Neuronal stem cell (in vitro differentiated cells): ENCODE measurements around the gene HGD.

Experiments used
- DNase-seq: peaks from one replicate; pipeline ENCODE4 v3.0.0-alpha.2; 2013; ENCODE audit warnings: low spot score
- H2AFZ ChIP-seq: one replicate; pipeline ENCODE4 v1.6.1; 2013; ENCODE audit warnings: mild to moderate bottlenecking, low read length, inconsistent platforms
- H2AK5ac ChIP-seq: 2 replicates; pipeline ENCODE4 v1.6.1; 2013; ENCODE audit warnings: low read depth, mild to moderate bottlenecking, inconsistent platforms, low read length, moderate library complexity, mixed read lengths
- H2BK120ac ChIP-seq: 2 replicates; pipeline ENCODE4 v1.6.1; 2013; ENCODE audit warnings: low read depth, mild to moderate bottlenecking, inconsistent platforms, low read length, moderate library complexity, mixed read lengths
- H2BK12ac ChIP-seq: one replicate; pipeline ENCODE4 v1.6.1; 2013; ENCODE audit warnings: low read length, inconsistent platforms
- H2BK15ac ChIP-seq: 2 replicates; pipeline ENCODE4 v1.6.1; 2013; ENCODE audit warnings: mild to moderate bottlenecking, low read length, inconsistent platforms, mixed read lengths
- H2BK5ac ChIP-seq: one replicate; pipeline ENCODE4 v1.6.1; 2013; ENCODE audit warnings: inconsistent platforms, mild to moderate bottlenecking, low read length, moderate library complexity
- H3K14ac ChIP-seq: one replicate; pipeline ENCODE4 v1.6.1; 2013; ENCODE audit warnings: low read length, inconsistent platforms
- H3K18ac ChIP-seq: 2 replicates; pipeline ENCODE4 v1.6.1; 2013; ENCODE audit warnings: low read length, inconsistent platforms
- H3K23ac ChIP-seq: 2 replicates; pipeline ENCODE4 v1.6.1; 2013; ENCODE audit warnings: low read depth, mild to moderate bottlenecking, mixed read lengths, low read length, inconsistent platforms; ENCODE audit not compliant: poor library complexity
- H3K27ac ChIP-seq: replicated peaks from 3 replicates; pipeline ENCODE4 v1.5.1; 2013; ENCODE audit warnings: low read length, inconsistent platforms
- H3K27me3 ChIP-seq, 3 experiments: 2 replicates each; pipeline ENCODE4 v1.6.1; 2013; ENCODE audit warnings: low read length in 3 of 3, mild to moderate bottlenecking in 2 of 3, inconsistent platforms in 1 of 3, low read depth in 1 of 3, mixed read lengths in 1 of 3, moderate library complexity in 1 of 3; ENCODE audit not compliant: control insufficient read depth in 3 of 3, insufficient read depth in 3 of 3
- H3K36me3 ChIP-seq, 2 donors: replicated peaks in 1 of 2; 2 replicates each; pipeline ENCODE4 v1.6.1; 2013; ENCODE audit warnings: low read length in 2 of 2; ENCODE audit not compliant: control insufficient read depth in 2 of 2, insufficient read depth in 2 of 2
- H3K4ac ChIP-seq: 2 replicates; pipeline ENCODE4 v1.6.1; 2013; ENCODE audit warnings: inconsistent platforms, mild to moderate bottlenecking, low read length, moderate library complexity
- H3K4me1 ChIP-seq, 2 donors: 1 replicate in 1 of 2; 2 replicates in 1 of 2; pipeline ENCODE4 v1.6.1; 2013; ENCODE audit warnings: low read length in 2 of 2, low read depth in 1 of 2; ENCODE audit not compliant: control insufficient read depth in 2 of 2, insufficient read depth in 1 of 2
- H3K4me2 ChIP-seq: one replicate; pipeline ENCODE4 v1.6.1; 2013; ENCODE audit warnings: mild to moderate bottlenecking, low read length, inconsistent platforms; ENCODE audit not compliant: insufficient read depth, poor library complexity, severe bottlenecking
- H3K4me3 ChIP-seq, 2 donors: 2 replicates each; pipeline ENCODE4 v1.5.1; 2013; ENCODE audit warnings: low read length in 2 of 2, mild to moderate bottlenecking in 2 of 2, inconsistent platforms in 1 of 2, moderate library complexity in 1 of 2
- H3K79me1 ChIP-seq: one replicate; pipeline ENCODE4 v1.6.1; 2013; ENCODE audit warnings: low read depth, mild to moderate bottlenecking, inconsistent platforms, low read length, moderate library complexity
- H3K9ac ChIP-seq: one replicate; pipeline ENCODE4 v1.6.1; 2013; ENCODE audit warnings: mild to moderate bottlenecking, low read depth, low read length, inconsistent platforms; ENCODE audit not compliant: poor library complexity
- H3K9me3 ChIP-seq, 2 donors: replicated peaks in 1 of 2; 2 replicates each; pipeline versions ENCODE3 to v1.6.1; 2013; ENCODE audit warnings: low read length in 2 of 2, mild to moderate bottlenecking in 2 of 2, inconsistent platforms in 1 of 2, low read depth in 1 of 2, mixed read lengths in 1 of 2, moderate library complexity in 1 of 2; ENCODE audit not compliant: control insufficient read depth in 2 of 2, insufficient read depth in 1 of 2
- H4K8ac ChIP-seq: one replicate; pipeline ENCODE4 v1.6.1; 2013; ENCODE audit warnings: low read depth, mild to moderate bottlenecking, inconsistent platforms, low read length, moderate library complexity
- H4K91ac ChIP-seq: one replicate; pipeline ENCODE4 v1.6.1; 2013; ENCODE audit warnings: low read length, low read depth, mild to moderate bottlenecking, inconsistent platforms; ENCODE audit not compliant: poor library complexity
- whole genome bisulfite sequencing, 2 donors: extraction: QIAGEN DNeasy Blood & Tissue Kit; methylation state at CpG; one replicate each; pipeline ENCODE4 v1.1.7; 2013; ENCODE audit warnings: missing lambda C conversion rate in 2 of 2, mixed read lengths in 1 of 2; ENCODE audit not compliant: insufficient read length in 2 of 2, insufficient replicate concordance in 1 of 2; ENCODE audit errors: extremely low coverage in 2 of 2; 5-methylcytosine and 5-hydroxymethylcytosine counted together

Gene HGD

DNA sequence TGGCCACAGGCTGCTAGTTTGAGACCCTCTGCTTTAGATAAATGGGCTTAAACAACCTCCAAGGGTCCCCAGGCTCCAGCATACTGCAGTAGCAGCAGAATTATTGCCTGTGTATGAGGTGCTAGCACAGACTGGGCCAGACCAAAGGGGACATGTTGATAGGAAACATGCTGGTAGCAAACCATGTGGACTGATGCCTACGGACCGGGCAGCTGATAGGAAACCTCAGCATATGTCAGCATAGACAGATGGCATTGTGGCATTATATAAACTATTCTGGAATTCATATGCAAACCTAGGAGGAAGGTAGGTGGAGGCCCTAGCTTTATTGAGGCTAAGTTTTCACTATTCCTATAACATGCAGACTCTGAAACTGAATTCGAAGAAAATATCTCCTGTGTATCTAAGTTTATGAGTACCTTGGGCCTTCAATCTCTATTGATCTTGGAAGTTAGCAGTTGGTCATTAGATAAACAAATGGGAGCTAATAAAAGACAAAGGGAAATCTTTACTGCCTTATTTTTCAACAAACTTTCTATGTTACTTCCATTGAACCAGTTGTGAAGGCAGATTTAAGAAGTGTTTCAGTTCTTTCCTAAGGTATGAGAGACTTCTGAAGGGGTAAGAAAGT lies 1.7 kb upstream of the HGD start:
- no CpG with 5 or more reads among the region's 3 CpGs for whole genome bisulfite sequencing, 2 donors
- Histone ChIP-seq H3K27me3 (no peaks in the 10 kb centered on the region), H2AFZ (no peak overlapping the region), H2BK12ac (no peak overlapping the region), H3K4me2 (no peak overlapping the region), H2BK5ac (no peak overlapping the region), H2BK15ac (no peak overlapping the region), H3K4me1 (peaks cover 5 to 41% of the 10 kb centered on the region in 2 donors), H3K9ac (no peak overlapping the region), H3K79me1 (no peaks in the 10 kb centered on the region), H3K4ac (no peak overlapping the region), H3K14ac (no peak overlapping the region), H3K4me3 (no peak overlapping the region), H3K18ac (no peak overlapping the region), H3K27ac (no peak overlapping the region), H3K36me3 (no peaks in the 10 kb centered on the region), H3K9me3 (peaks cover 0 to 5% of the 10 kb centered on the region in 2 donors), H2BK120ac (no peak overlapping the region), H2AK5ac (no peak overlapping the region), H4K8ac (no peak overlapping the region), H3K23ac (no peak overlapping the region), H4K91ac (no peak overlapping the region)
- DNase-seq: no peak

DNA sequence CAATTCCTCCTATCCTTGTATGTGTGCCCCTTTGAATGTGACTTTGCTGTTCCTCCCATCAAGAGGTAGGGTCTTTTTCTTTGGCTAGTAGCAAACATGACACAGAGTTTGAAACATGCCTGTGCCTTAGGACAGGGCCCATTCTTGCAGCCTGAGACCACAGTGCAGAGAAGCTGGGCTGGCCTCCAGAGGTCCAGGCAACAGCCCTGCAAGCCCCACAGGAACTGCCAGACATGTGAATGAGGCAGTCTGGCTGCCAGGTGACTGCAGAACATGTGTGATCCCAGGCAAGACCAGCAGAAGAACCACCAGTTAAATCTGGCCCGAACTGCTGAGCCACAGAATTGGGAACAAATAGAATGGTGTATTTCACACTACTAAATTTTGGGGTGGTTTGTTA lies 1.2 kb upstream of the HGD start:
- Histone ChIP-seq H4K8ac (no peak overlapping the region), H2BK5ac (no peak overlapping the region), H3K79me1 (no peaks in the 10 kb centered on the region), H3K27me3 (no peaks in the 10 kb centered on the region), H3K14ac (no peak overlapping the region), H3K4me1 (peaks cover 5 to 42% of the 10 kb centered on the region in 2 donors), H2BK120ac (no peak overlapping the region), H3K27ac (no peak overlapping the region), H2AFZ (no peak overlapping the region), H3K36me3 (no peaks in the 10 kb centered on the region), H3K9ac (no peak overlapping the region), H3K23ac (no peak overlapping the region), H2AK5ac (no peak overlapping the region), H3K4me3 (peak overlapping the region in 1 of 2 donors; percentile 44), H3K4ac (no peak overlapping the region), H3K18ac (peak overlapping the region; percentile 75), H2BK15ac (no peak overlapping the region), H2BK12ac (no peak overlapping the region), H3K9me3 (peaks cover 0 to 5% of the 10 kb centered on the region in 2 donors), H4K91ac (no peak overlapping the region), H3K4me2 (no peak overlapping the region)
- no CpG with 5 or more reads among the region's 1 CpG for WGBS, 2 donors
- DNase-seq: no peak

DNA sequence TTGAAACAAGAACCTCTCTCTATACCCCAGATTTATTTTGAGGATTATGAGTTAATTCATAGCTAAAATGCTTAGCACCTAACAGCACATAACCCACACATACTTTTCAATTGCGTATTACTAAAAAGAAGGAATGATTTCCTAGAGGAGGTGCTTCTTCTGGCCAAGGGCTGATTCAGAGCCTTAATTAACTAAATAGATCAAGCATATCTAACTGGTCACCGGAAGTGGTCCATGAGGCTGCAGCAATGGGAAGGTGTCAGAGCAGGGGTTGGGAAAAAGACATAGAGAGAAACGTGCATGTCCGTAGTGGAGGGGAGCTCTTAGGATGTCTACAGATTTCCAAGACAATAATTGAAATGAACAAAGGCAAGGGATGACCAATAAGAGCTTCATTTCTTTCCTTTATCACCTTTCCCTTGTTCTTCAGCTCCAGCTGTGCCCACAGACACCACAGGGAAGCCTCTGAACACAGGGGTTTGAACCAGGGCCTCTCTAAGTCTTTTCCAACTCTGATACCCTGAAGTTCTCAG lies 467 bp downstream of the HGD start:
- no peak overlapping the region for H3K14ac ChIP-seq
- H3K27ac ChIP-seq: no peak overlapping the region
- H2BK15ac ChIP-seq: no peak overlapping the region
- peaks cover 0 to 5% of the 10 kb centered on the region in 2 donors for H3K9me3 ChIP-seq
- no peak overlapping the region for H3K9ac ChIP-seq
- H3K4ac ChIP-seq: no peak overlapping the region
- peak overlapping the region; percentile 82 for H2AFZ ChIP-seq
- no peak overlapping the region for H2BK120ac ChIP-seq
- no peak overlapping the region for H2BK5ac ChIP-seq
- H2BK12ac ChIP-seq: no peak overlapping the region
- peaks cover 5 to 42% of the 10 kb centered on the region in 2 donors for H3K4me1 ChIP-seq
- peak overlapping the region in 1 of 2 donors; percentile 8 for H3K4me3 ChIP-seq
- H4K8ac ChIP-seq: no peak overlapping the region
- H3K18ac ChIP-seq: no peak overlapping the region
- H3K27me3 ChIP-seq: no peaks in the 10 kb centered on the region
- H3K79me1 ChIP-seq: no peaks in the 10 kb centered on the region
- H3K4me2 ChIP-seq: no peak overlapping the region
- WGBS, 2 donors: no CpG with 5 or more reads among the region's 4 CpGs
- no peak for DNase-seq
- H3K23ac ChIP-seq: no peak overlapping the region
- H3K36me3 ChIP-seq: no peaks in the 10 kb centered on the region
- H4K91ac ChIP-seq: no peak overlapping the region
- no peak overlapping the region for H2AK5ac ChIP-seq

DNA sequence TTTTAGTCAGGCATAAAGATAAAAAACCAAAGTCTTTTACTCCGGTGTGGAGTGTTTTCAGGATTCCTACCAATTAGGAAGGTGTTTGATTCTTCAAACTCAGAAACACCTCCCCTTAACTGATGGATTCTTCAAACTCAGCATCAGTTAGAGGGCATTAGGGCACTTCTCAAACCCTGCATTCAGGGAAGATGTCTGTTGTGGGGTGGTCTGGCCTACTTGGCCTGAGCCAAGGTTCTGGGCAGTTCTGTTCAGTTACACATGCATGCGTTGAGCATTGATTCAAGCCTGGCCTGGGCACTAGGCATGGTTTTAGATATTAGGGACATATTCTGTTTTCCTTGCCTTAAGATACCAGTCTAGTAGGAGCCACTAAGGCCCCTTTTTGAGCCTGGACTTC lies 1.0 kb downstream of the HGD start:
- no peak overlapping the region for H2BK15ac ChIP-seq
- H3K18ac ChIP-seq: no peak overlapping the region
- H3K14ac ChIP-seq: no peak overlapping the region
- no peak overlapping the region for H2BK5ac ChIP-seq
- H3K9me3 ChIP-seq: peaks cover 0 to 5% of the 10 kb centered on the region in 2 donors
- no peak overlapping the region for H4K91ac ChIP-seq
- DNase-seq: no peak
- no peak overlapping the region for H2BK120ac ChIP-seq
- H2AFZ ChIP-seq: no peak overlapping the region
- no peaks in the 10 kb centered on the region for H3K36me3 ChIP-seq
- no peak overlapping the region for H3K4me3 ChIP-seq
- no peak overlapping the region for H3K9ac ChIP-seq
- H2AK5ac ChIP-seq: no peak overlapping the region
- no peaks in the 10 kb centered on the region for H3K79me1 ChIP-seq
- no peaks in the 10 kb centered on the region for H3K27me3 ChIP-seq
- H3K27ac ChIP-seq: no peak overlapping the region
- no peak overlapping the region for H3K4ac ChIP-seq
- no peak overlapping the region for H3K23ac ChIP-seq
- no peak overlapping the region for H2BK12ac ChIP-seq
- H3K4me2 ChIP-seq: no peak overlapping the region
- peaks cover 5 to 42% of the 10 kb centered on the region in 2 donors for H3K4me1 ChIP-seq
- H4K8ac ChIP-seq: no peak overlapping the region
- no CpG with 5 or more reads among the region's 2 CpGs for WGBS, 2 donors
